ENCODE results near the gene FOLR1.

GRCh38 chr11:72244060-72244360 lies 52.1 kb downstream of the FOLR1 start, which contains the start of gene PHOX2A:
- TF ChIP-seq NRF1 (IDR thresholded peaks at IDR 0.05; ENCODE audit: low read depth, low read length): no peak
- no peak for TF ChIP-seq CTCF (IDR thresholded peaks at IDR 0.05)
- TF ChIP-seq GABPA (IDR thresholded peaks at IDR 0.05; ENCODE audit: low read depth): no peak
- peak; percentile 40; the same call in 1 of the 2 replicates for TF ChIP-seq SIN3A (IDR thresholded peaks at IDR 0.05; ENCODE audit: borderline replicate concordance, low read depth, low read length)
- no peak for TF ChIP-seq IRF3 (IDR thresholded peaks at IDR 0.05; ENCODE audit: low read depth, low read length)
- TF ChIP-seq POLR2AphosphoS5 (IDR thresholded peaks at IDR 0.05; ENCODE audit: low read depth, low read length): peak; percentile 96
